ENCODE measurements around the gene LAS1L. TPM values are rescaled to one million over a fixed set of nuclear protein-coding genes. Genes with fewer than 3 reads are reported as not detected.
A peak's percentile ranks its signal among the peaks of the same experiment; 100 is the strongest.
"Not testable (repeated sequence)": the region's sequence is repeated elsewhere in the genome, so short reads cannot be mapped to it uniquely, and the experiment has no call there.

LAS1L gene
- total RNA-seq, 1 experiment from 2014 or later = 19.2 TPM

- H2AFZ ChIP-seq (ENCODE audit: low read length); H3K27me3 ChIP-seq (ENCODE audit: low read length); H3K9ac ChIP-seq (ENCODE audit: low read length); H3K79me2 ChIP-seq (ENCODE audit: low read length); H3K4me1 ChIP-seq (ENCODE audit: low read length); H3K4me2 ChIP-seq (ENCODE audit: low read depth, low read length, poor library complexity, severe bottlenecking); H3K36me3 ChIP-seq (ENCODE audit: insufficient read depth, low read length); H3K4me3 ChIP-seq (ENCODE audit: low read length); H3K27ac ChIP-seq (ENCODE audit: low read length); H3K9me2 ChIP-seq (replicated peaks; ENCODE audit: insufficient read depth, low read length); DNase-seq; H3K9me3 ChIP-seq (ENCODE audit: low read length); H4K20me1 ChIP-seq (ENCODE audit: insufficient read depth, low read depth, low read length): not testable (repeated sequence)
These were observed 28.3 kb upstream of the LAS1L start for GRCh38 chrX:65562850-65563249.

GRCh38 chrX:65551489-65552339, 17.1 kb upstream of the LAS1L start:
- Histone ChIP-seq H3K9ac (ENCODE audit: low read length) (no peak overlapping the region), H3K9me3 (ENCODE audit: low read length) (no peaks in the 10 kb centered on the region), H4K20me1 (ENCODE audit: insufficient read depth, low read depth, low read length) (no peaks in the 10 kb centered on the region), H3K4me1 (ENCODE audit: low read length) (no peaks in the 10 kb centered on the region), H3K4me2 (ENCODE audit: low read depth, low read length, poor library complexity, severe bottlenecking) (no peak overlapping the region), H3K27ac (ENCODE audit: low read length) (no peak overlapping the region), H2AFZ (ENCODE audit: low read length) (no peak overlapping the region), H3K79me2 (ENCODE audit: low read length) (no peaks in the 10 kb centered on the region), H3K36me3 (ENCODE audit: insufficient read depth, low read length) (no peaks in the 10 kb centered on the region), H3K4me3 (ENCODE audit: low read length) (no peak overlapping the region), H3K27me3 (ENCODE audit: low read length) (no peaks in the 10 kb centered on the region), H3K9me2 (replicated peaks; ENCODE audit: insufficient read depth, low read length) (no peaks in the 10 kb centered on the region)
- no peak for DNase-seq

- Histone ChIP-seq H3K9me2 (replicated peaks; ENCODE audit: insufficient read depth, low read length) (no peaks in the 10 kb centered on the region), H2AFZ (ENCODE audit: low read length) (no peak overlapping the region), H3K4me2 (ENCODE audit: low read depth, low read length, poor library complexity, severe bottlenecking) (no peak overlapping the region), H3K27me3 (ENCODE audit: low read length) (no peaks in the 10 kb centered on the region), H3K4me3 (ENCODE audit: low read length) (no peak overlapping the region), H3K9me3 (ENCODE audit: low read length) (no peaks in the 10 kb centered on the region), H4K20me1 (ENCODE audit: insufficient read depth, low read depth, low read length) (no peaks in the 10 kb centered on the region), H3K36me3 (ENCODE audit: insufficient read depth, low read length) (no peaks in the 10 kb centered on the region), H3K27ac (ENCODE audit: low read length) (no peak overlapping the region), H3K9ac (ENCODE audit: low read length) (no peak overlapping the region), H3K79me2 (ENCODE audit: low read length) (no peaks in the 10 kb centered on the region), H3K4me1 (ENCODE audit: low read length) (no peaks in the 10 kb centered on the region)
- DNase-seq = no peak
These were observed 16.5 kb upstream of the LAS1L start for GRCh38 chrX:65551086-65551485.

GRCh38 chrX:65545456-65545855, 10.9 kb upstream of the LAS1L start:
- no peaks in the 10 kb centered on the region for H3K4me1 ChIP-seq (ENCODE audit: low read length)
- no peaks in the 10 kb centered on the region for H3K79me2 ChIP-seq (ENCODE audit: low read length)
- H3K9me3 ChIP-seq (ENCODE audit: low read length) = no peaks in the 10 kb centered on the region
- H4K20me1 ChIP-seq (ENCODE audit: insufficient read depth, low read depth, low read length) = no peaks in the 10 kb centered on the region
- no peak overlapping the region for H3K4me2 ChIP-seq (ENCODE audit: low read depth, low read length, poor library complexity, severe bottlenecking)
- DNase-seq = no peak
- no peak overlapping the region for H3K4me3 ChIP-seq (ENCODE audit: low read length)
- H3K27me3 ChIP-seq (ENCODE audit: low read length) = no peaks in the 10 kb centered on the region
- no peak overlapping the region for H3K9ac ChIP-seq (ENCODE audit: low read length)
- H2AFZ ChIP-seq (ENCODE audit: low read length) = no peak overlapping the region
- H3K27ac ChIP-seq (ENCODE audit: low read length) = no peak overlapping the region
- H3K9me2 ChIP-seq (replicated peaks; ENCODE audit: insufficient read depth, low read length) = no peaks in the 10 kb centered on the region
- no peaks in the 10 kb centered on the region for H3K36me3 ChIP-seq (ENCODE audit: insufficient read depth, low read length)

GRCh38 chrX:65537229-65537628, 2.6 kb upstream of the LAS1L start:
- no peak overlapping the region for H3K9ac ChIP-seq (ENCODE audit: low read length)
- no peaks in the 10 kb centered on the region for H3K9me3 ChIP-seq (ENCODE audit: low read length)
- H3K4me2 ChIP-seq (ENCODE audit: low read depth, low read length, poor library complexity, severe bottlenecking) = no peak overlapping the region
- H3K9me2 ChIP-seq (replicated peaks; ENCODE audit: insufficient read depth, low read length) = no peaks in the 10 kb centered on the region
- H3K36me3 ChIP-seq (ENCODE audit: insufficient read depth, low read length) = no peaks in the 10 kb centered on the region
- peaks cover 8% of the 10 kb centered on the region for H3K4me1 ChIP-seq (ENCODE audit: low read length)
- peaks cover 24% of the 10 kb centered on the region for H3K79me2 ChIP-seq (ENCODE audit: low read length)
- no peak overlapping the region for H2AFZ ChIP-seq (ENCODE audit: low read length)
- H3K27me3 ChIP-seq (ENCODE audit: low read length) = no peaks in the 10 kb centered on the region
- H3K4me3 ChIP-seq (ENCODE audit: low read length) = no peak overlapping the region
- DNase-seq = no peak
- no peak overlapping the region for H3K27ac ChIP-seq (ENCODE audit: low read length)
- peaks cover 8% of the 10 kb centered on the region; the same call in 1 of the 2 replicates for H4K20me1 ChIP-seq (ENCODE audit: insufficient read depth, low read depth, low read length)

GRCh38 chrX:65536291-65536690, 1.7 kb upstream of the LAS1L start:
- H3K36me3 ChIP-seq (ENCODE audit: insufficient read depth, low read length) = no peaks in the 10 kb centered on the region
- DNase-seq = no peak
- no peak overlapping the region for H3K9ac ChIP-seq (ENCODE audit: low read length)
- no peak overlapping the region for H3K4me3 ChIP-seq (ENCODE audit: low read length)
- peaks cover 28% of the 10 kb centered on the region for H3K79me2 ChIP-seq (ENCODE audit: low read length)
- no peak overlapping the region for H2AFZ ChIP-seq (ENCODE audit: low read length)
- peaks cover 8% of the 10 kb centered on the region for H3K4me1 ChIP-seq (ENCODE audit: low read length)
- peaks cover 8% of the 10 kb centered on the region; the same call in 1 of the 2 replicates for H4K20me1 ChIP-seq (ENCODE audit: insufficient read depth, low read depth, low read length)
- H3K4me2 ChIP-seq (ENCODE audit: low read depth, low read length, poor library complexity, severe bottlenecking) = no peak overlapping the region
- no peak overlapping the region for H3K27ac ChIP-seq (ENCODE audit: low read length)
- no peaks in the 10 kb centered on the region for H3K9me3 ChIP-seq (ENCODE audit: low read length)
- H3K27me3 ChIP-seq (ENCODE audit: low read length) = no peaks in the 10 kb centered on the region
- no peaks in the 10 kb centered on the region for H3K9me2 ChIP-seq (replicated peaks; ENCODE audit: insufficient read depth, low read length)

- H3K79me2 ChIP-seq (ENCODE audit: low read length) = peaks cover 33% of the 10 kb centered on the region
- H3K27ac ChIP-seq (ENCODE audit: low read length) = no peak overlapping the region
- peaks cover 8% of the 10 kb centered on the region; the same call in 1 of the 2 replicates for H4K20me1 ChIP-seq (ENCODE audit: insufficient read depth, low read depth, low read length)
- H3K36me3 ChIP-seq (ENCODE audit: insufficient read depth, low read length) = no peaks in the 10 kb centered on the region; the same call in 1 of the 2 replicates
- H3K4me1 ChIP-seq (ENCODE audit: low read length) = peaks cover 8% of the 10 kb centered on the region
- DNase-seq = no peak
- no peak overlapping the region for H3K4me2 ChIP-seq (ENCODE audit: low read depth, low read length, poor library complexity, severe bottlenecking)
- H3K9ac ChIP-seq (ENCODE audit: low read length) = no peak overlapping the region
- H2AFZ ChIP-seq (ENCODE audit: low read length) = no peak overlapping the region
- H3K4me3 ChIP-seq (ENCODE audit: low read length) = no peak overlapping the region
- no peaks in the 10 kb centered on the region for H3K9me2 ChIP-seq (replicated peaks; ENCODE audit: insufficient read depth, low read length)
- no peaks in the 10 kb centered on the region for H3K27me3 ChIP-seq (ENCODE audit: low read length)
- H3K9me3 ChIP-seq (ENCODE audit: low read length) = no peaks in the 10 kb centered on the region
These were observed 2.6 kb downstream of the LAS1L start for GRCh38 chrX:65532016-65532415.

GRCh38 chrX:65528705-65529340, 5.8 kb downstream of the LAS1L start:
- H3K9ac ChIP-seq (ENCODE audit: low read length) = no peak overlapping the region
- H3K9me2 ChIP-seq (replicated peaks; ENCODE audit: insufficient read depth, low read length) = no peaks in the 10 kb centered on the region
- H3K9me3 ChIP-seq (ENCODE audit: low read length) = no peaks in the 10 kb centered on the region
- peaks cover 8% of the 10 kb centered on the region for H3K4me1 ChIP-seq (ENCODE audit: low read length)
- no peak overlapping the region for H3K4me2 ChIP-seq (ENCODE audit: low read depth, low read length, poor library complexity, severe bottlenecking)
- no peaks in the 10 kb centered on the region for H3K27me3 ChIP-seq (ENCODE audit: low read length)
- H2AFZ ChIP-seq (ENCODE audit: low read length) = no peak overlapping the region
- H3K36me3 ChIP-seq (ENCODE audit: insufficient read depth, low read length) = no peaks in the 10 kb centered on the region; the same call in 1 of the 2 replicates
- peaks cover 26% of the 10 kb centered on the region for H3K79me2 ChIP-seq (ENCODE audit: low read length)
- peaks cover 4% of the 10 kb centered on the region; the same call in 1 of the 2 replicates for H4K20me1 ChIP-seq (ENCODE audit: insufficient read depth, low read depth, low read length)
- no peak overlapping the region for H3K4me3 ChIP-seq (ENCODE audit: low read length)
- peak; percentile 86 for DNase-seq
- no peak overlapping the region for H3K27ac ChIP-seq (ENCODE audit: low read length)

Measured in Karpas-422 (cell line).